SK-N-SH (cell line): ENCODE results near the gene HAUS7.

Experiments used
- CTCF ChIP-seq: fragments of 200-600 bp; sonication (generic); IDR thresholded peaks from 2 replicates; pipeline ENCODE4 v1.6.1; 2017; ENCODE audit warnings: antibody characterized with exemption, mild to moderate bottlenecking, moderate library complexity
- EZH2phosphoT487 ChIP-seq: fragments of 200-600 bp; sonication (generic); IDR thresholded peaks from 2 replicates; pipeline ENCODE4 v1.6.1; 2017; ENCODE audit warnings: low read depth, mixed run types, mild to moderate bottlenecking, antibody characterized with exemption, moderate library complexity, borderline replicate concordance
- FOXM1 ChIP-seq: IDR thresholded peaks from 2 replicates; pipeline ENCODE4 v1.4.0; 2012; ENCODE audit warnings: low read depth, mild to moderate bottlenecking
- MAX ChIP-seq: IDR thresholded peaks from 2 replicates; pipeline ENCODE4 v1.4.0; 2012; ENCODE audit warnings: low read depth
- RAD21 ChIP-seq: IDR thresholded peaks from 2 replicates; pipeline ENCODE4 v1.6.1; 2012; ENCODE audit warnings: mild to moderate bottlenecking, low read length
- TF ChIP-seq, protein P1 (sequence below): IDR thresholded peaks from 2 replicates; pipeline ENCODE4 v1.6.1; 2012; ENCODE audit warnings: mild to moderate bottlenecking, low read depth, low read length, moderate library complexity

GRCh38 chrX:153512501-153512893 lies 42.1 kb upstream of the HAUS7 start:
- TF ChIP-seq CTCF, result no peak
- no peak for TF ChIP-seq EZH2phosphoT487
- TF ChIP-seq, protein P1, sequence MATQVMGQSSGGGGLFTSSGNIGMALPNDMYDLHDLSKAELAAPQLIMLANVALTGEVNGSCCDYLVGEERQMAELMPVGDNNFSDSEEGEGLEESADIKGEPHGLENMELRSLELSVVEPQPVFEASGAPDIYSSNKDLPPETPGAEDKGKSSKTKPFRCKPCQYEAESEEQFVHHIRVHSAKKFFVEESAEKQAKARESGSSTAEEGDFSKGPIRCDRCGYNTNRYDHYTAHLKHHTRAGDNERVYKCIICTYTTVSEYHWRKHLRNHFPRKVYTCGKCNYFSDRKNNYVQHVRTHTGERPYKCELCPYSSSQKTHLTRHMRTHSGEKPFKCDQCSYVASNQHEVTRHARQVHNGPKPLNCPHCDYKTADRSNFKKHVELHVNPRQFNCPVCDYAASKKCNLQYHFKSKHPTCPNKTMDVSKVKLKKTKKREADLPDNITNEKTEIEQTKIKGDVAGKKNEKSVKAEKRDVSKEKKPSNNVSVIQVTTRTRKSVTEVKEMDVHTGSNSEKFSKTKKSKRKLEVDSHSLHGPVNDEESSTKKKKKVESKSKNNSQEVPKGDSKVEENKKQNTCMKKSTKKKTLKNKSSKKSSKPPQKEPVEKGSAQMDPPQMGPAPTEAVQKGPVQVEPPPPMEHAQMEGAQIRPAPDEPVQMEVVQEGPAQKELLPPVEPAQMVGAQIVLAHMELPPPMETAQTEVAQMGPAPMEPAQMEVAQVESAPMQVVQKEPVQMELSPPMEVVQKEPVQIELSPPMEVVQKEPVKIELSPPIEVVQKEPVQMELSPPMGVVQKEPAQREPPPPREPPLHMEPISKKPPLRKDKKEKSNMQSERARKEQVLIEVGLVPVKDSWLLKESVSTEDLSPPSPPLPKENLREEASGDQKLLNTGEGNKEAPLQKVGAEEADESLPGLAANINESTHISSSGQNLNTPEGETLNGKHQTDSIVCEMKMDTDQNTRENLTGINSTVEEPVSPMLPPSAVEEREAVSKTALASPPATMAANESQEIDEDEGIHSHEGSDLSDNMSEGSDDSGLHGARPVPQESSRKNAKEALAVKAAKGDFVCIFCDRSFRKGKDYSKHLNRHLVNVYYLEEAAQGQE, result no peak
- no peak for TF ChIP-seq FOXM1
- TF ChIP-seq MAX, result no peak
- TF ChIP-seq RAD21, result no peak
